GM12878 (cell line): ENCODE results near the gene IHH.

Experiments
- POLR2A ChIP-seq: IDR thresholded peaks from 2 replicates; pipeline ENCODE4 v1.6.1; 2011; ENCODE audit warnings: low read depth, mild to moderate bottlenecking, low read length
- SPI1 ChIP-seq: IDR thresholded peaks from 2 replicates; pipeline ENCODE4 v1.6.1; 2011; ENCODE audit warnings: low read depth, mild to moderate bottlenecking, low read length, moderate library complexity, borderline replicate concordance; ENCODE audit not compliant: insufficient read depth
- TBL1XR1 ChIP-seq: IDR thresholded peaks from 2 replicates; pipeline ENCODE4 v1.6.1; 2012; ENCODE audit warnings: low read depth, low read length, improper control_type of control experiment
- YY1 ChIP-seq: IDR thresholded peaks from 2 replicates; pipeline ENCODE4 v1.6.1; 2011; ENCODE audit warnings: low read depth, mild to moderate bottlenecking, low read length
- TF ChIP-seq, protein P1 (sequence below), 3 experiments: IDR thresholded peaks in 2 of 3; conservative IDR thresholded peaks in 1 of 3; 2 replicates each; pipeline ENCODE4 v1.5.1; 2011; ENCODE audit warnings: low read depth in 3 of 3, low read length in 3 of 3, mild to moderate bottlenecking in 3 of 3, control low read depth in 2 of 3, moderate library complexity in 2 of 3, inconsistent platforms in 1 of 3, mixed read lengths in 1 of 3; ENCODE audit not compliant: control insufficient read depth in 2 of 3, insufficient read depth in 1 of 3; ENCODE audit errors: extremely low read depth in 1 of 3

DNA sequence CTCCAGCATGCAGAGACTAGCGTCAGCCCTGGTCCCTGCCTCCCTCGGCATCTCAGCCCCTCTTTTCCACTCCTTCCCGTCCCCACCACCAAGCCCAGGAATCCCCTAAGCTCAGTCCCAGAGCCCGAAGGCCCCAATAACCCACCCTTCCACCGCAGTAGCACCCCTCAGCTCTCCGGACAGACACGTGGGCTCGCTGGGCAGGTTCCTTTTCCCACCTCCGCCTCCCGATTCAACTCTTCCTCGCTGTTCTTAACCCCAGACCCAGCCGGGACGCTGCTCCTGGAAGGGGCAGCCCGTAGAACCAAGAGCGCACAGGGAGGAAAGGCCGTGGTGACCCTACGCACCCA is 1.4 kb downstream of the IHH start:
- TF ChIP-seq TBL1XR1 = no peak
- no peak for TF ChIP-seq YY1
- TF ChIP-seq, protein P1, sequence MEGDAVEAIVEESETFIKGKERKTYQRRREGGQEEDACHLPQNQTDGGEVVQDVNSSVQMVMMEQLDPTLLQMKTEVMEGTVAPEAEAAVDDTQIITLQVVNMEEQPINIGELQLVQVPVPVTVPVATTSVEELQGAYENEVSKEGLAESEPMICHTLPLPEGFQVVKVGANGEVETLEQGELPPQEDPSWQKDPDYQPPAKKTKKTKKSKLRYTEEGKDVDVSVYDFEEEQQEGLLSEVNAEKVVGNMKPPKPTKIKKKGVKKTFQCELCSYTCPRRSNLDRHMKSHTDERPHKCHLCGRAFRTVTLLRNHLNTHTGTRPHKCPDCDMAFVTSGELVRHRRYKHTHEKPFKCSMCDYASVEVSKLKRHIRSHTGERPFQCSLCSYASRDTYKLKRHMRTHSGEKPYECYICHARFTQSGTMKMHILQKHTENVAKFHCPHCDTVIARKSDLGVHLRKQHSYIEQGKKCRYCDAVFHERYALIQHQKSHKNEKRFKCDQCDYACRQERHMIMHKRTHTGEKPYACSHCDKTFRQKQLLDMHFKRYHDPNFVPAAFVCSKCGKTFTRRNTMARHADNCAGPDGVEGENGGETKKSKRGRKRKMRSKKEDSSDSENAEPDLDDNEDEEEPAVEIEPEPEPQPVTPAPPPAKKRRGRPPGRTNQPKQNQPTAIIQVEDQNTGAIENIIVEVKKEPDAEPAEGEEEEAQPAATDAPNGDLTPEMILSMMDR (IDR thresholded peaks at IDR 0.05 in 2 of 3, conservative IDR thresholded peaks at IDR 0.05 in 1 of 3; ENCODE audit: control insufficient read depth in 2 of 3, extremely low read depth in 1 of 3, insufficient read depth in 1 of 3, low read depth in 3 of 3, low read length in 3 of 3) = no peak
- TF ChIP-seq SPI1 = no peak
- TF ChIP-seq POLR2A = no peak
